ACHN (cell line): Measurements from ENCODE around the gene THOC2.
"Not testable (repeated sequence)": the region's sequence is repeated elsewhere in the genome, so short reads cannot be mapped to it uniquely, and the experiment has no call there.

ENCODE experiments used
- DNase-seq: peaks from one replicate; pipeline ENCODE4 v3.0.0-alpha.2; 2015
- in situ Hi-C: cut with HindIII; loops from 2 replicates; pipeline ENCODE4 v1.10.0; 2017; ENCODE audit warnings: low sequenced_read_pairs, low pct_ligation_motif_present, low pct_unique_long_range_greater_than_20kb

THOC2 gene

DNA sequence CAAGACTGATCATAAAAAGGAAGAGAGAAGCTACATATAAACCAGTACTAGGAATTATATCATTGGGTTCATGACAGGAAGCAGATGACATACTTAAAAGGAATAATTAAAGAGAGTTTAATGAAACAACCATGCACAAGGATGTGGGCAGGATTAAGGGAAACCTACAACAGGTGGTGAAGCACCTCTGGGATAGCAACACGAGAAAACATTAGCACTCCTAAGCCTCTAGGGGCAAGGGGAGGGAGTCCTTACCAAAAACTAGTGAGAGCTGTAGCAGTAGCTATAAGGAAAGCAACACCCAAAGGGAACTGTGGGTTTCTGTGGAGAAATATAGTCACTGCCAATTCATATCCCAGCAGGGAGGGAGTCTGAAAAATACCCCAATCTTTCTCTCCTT lies 7.2 kb upstream of the THOC2 start:
- in situ Hi-C loops = no loop called here
- DNase-seq = no peak

DNA sequence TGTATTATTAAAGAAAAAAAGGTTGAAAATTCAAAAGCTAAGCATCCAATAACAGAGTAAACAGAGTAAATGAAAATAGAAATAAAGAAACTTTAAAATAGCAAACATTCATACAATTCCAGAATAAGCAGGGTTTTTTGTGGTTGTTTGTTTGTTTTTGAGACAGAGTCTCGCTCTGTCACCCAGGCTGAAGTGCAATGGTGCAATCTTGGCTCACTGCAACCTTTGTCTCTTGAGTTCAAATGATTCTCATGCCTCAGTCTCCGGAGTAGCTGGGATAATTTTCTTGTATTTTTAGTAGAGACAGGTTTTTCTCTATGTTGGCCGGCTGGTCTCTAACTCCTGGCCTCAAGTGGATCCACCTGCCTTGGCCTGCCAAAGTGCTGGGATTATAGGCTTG lies 6.6 kb upstream of the THOC2 start:
- in situ Hi-C loops = no loop called here
- DNase-seq = no peak

DNA sequence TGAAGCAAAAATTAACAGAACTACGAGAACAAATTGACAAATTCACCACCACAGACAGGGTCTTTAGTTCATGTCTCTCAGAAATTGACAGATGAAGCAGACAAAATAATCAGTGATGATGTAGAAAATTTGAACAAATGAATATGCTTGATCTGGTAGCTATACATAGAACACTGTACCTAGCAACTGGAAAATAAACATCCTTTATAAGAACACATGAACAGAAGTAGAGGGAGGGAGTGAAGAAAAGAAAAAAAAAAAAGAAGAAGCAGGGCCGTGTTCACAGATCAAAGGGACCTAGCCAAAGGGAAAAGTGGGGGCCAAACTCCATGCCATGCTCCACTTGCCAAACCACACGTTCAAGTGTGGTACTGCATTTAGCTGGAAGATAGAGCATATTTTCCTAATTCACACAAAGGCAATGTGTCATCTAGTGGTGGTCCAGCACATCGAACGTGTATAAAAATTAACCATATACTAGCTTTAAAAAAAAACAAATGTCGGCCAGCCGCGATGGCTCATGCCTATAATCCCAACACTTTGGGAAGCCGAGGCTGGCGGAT lies 5.6 kb upstream of the THOC2 start:
- DNase-seq = peak; percentile 65
- in situ Hi-C loops = no loop called here

GRCh38 chrX:123736333-123736921 lies 3.6 kb upstream of the THOC2 start:
- peak; percentile 1 for DNase-seq
- in situ Hi-C loops = no loop called here

DNA sequence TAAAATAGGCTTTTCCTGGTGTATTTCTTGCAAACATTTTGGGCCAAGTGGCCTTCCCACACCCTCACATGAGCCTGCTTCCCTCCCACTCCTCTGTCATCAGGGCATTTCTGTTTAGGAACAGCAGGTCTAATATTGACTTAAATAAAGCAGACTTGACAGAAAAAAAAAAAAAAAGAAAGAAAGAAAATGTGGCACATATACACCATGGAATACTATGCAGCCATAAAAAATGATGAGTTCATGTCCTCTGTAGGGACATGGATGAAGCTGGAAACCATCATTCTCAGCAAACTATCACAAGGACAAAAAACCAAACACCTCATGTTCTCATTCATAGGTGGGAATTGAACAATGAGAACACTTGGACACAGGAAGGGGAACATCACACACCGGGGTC lies 2.3 kb upstream of the THOC2 start:
- DNase-seq, in situ Hi-C loops: not testable (repeated sequence)

DNA sequence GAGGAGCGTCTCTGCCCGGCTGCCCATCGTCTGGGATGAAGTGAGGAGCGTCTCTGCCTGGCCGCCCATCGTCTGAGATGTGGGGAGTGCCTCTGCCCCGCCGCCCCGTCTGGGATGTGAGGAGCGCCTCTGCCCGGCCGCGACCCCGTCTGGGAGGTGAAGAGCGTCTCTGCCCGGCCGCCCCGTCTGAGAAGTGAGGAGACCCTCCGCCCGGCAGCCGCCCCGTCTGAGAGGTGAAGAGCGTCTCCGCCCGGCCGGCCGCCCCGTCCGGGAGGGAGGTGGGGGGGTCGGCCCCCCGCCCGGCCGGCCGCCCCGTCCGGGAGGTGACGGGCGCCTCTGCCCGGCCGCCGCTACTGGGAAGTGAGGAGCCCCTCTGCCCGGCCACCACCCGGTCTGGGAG lies 1.2 kb upstream of the THOC2 start:
- DNase-seq, in situ Hi-C loops: not testable (repeated sequence)

DNA sequence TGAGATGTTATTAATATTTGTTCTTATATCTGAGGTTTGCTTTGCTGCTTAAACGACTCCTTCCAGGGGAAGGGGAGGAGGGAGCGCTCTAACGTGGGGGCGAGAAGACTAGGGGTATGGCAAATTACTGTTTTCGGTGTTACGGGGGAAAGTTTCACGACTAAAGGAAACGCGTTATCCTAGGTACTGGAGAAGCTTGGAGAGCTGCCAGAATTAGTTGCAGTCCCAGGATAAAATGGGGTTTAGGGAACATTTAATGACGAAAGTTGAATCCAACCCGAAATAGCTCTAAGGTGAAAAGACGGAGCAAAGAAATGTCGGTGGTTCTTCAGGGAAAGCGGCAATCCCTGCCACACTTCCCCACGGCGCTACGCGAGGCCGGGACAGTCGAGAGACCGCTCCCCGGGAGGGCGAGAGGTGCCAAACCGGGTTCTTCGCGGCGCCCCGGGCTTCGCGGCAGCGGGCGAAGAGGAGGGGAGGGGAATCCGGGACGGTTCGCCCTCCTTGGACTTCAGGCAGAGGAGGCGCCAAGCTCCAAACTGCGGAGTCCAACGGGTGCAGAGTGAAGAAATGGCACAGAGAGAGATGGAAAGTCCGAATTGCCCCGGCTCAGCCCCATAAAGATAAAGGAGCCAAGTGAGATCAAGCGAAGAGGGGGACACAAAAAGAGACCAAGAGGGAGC lies 724 bp downstream of the THOC2 start:
- in situ Hi-C loops = no loop called here
- DNase-seq = peak; percentile 8

DNA sequence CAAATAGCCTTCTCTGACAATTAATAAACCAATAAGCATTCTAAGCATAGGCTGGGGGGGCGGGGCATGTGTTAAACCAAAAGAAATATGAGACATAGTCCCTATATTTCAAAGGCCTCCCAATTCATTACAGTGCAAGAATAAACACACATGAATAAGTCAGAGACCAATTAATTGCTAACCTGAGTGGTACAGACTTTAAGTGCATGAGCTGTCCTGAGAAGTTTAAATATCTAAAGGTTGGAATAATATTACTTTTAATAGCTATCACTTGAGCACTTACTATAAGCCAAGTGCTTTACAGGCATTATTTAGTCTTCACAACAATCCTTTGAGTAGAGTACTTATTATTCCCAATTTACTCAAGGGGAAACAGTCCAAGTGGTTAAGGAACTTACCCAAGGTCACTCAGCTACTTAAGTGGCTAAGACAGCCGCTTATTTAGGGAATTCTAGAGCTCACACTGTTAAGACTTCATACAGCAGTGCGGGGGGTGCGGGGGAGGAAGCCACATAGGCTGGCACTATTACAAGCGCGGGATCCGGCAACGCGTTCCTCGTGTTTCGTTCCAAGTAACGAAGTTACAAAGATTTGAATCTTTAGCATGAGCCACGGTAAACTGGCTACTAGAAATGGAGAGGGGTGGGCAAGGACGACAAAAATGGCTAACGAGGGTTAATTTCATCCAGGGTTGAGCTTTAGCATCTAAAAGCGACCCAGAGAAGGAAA lies 1.4 kb downstream of the THOC2 start:
- in situ Hi-C loops = no loop called here
- DNase-seq = peak; percentile 10

DNA sequence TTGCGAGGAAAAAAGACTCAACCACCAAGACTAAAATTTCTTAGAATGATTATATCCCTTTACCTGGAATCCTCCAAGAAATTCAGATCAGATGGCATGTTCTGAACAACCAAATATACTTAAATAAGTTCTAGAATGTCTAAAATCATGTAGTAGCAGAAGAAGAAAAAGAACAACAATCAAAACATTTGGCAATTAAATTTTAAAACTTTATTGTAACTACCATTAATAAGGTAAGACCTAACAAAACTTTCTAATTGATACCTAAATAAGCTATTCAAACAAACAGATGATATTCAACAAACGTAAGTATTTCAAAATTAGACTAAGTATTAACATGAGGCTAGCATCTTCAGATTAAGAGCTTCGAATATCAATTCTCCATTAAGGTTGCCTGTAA lies 4.3 kb downstream of the THOC2 start:
- DNase-seq = no peak
- in situ Hi-C loops = no loop called here

- no peak for DNase-seq
- in situ Hi-C loops = no loop called here
These were observed 4.8 kb downstream of the THOC2 start for GRCh38 chrX:123728016-123728415.

- in situ Hi-C loops, DNase-seq: not testable (repeated sequence)
These were observed 10.7 kb downstream of the THOC2 start for GRCh38 chrX:123722193-123722592.

DNA sequence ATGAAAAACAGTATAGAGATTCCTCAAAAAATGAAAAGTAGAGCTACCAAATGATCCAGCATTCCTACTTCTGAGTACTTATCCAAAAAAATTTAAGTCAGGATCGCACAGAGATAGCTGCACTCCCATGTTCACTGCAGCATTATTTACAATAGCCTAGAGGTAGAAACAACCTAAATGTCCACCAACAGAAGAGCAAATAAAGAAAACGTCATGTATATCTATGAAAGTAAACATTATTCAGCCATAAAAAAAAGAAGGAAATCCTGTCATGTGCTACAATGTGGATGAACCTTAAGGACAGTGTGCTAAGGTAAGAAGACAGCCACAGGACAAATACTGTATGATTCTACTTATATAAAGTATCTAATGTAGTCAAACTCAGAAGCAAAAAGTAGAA lies 12.4 kb downstream of the THOC2 start:
- DNase-seq = no peak
- in situ Hi-C loops = no loop called here

DNA sequence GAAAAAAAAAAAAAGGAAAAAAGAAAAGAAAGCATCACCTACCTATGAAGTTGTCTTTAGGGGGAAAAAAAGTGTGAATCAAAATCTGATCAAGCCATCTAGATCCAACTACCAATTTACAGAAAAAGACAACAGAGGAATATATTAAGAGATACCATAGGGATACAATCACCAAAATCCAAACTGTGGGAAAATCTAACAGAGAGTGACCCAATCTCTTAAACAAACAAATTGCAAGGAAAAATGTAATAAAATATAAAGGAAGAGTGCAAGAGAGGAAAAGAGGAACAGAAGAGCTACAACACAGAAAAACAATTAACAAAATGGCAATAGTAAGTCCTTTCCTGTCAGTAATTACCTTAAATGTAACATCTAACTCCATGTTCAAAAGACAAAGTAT lies 19.0 kb downstream of the THOC2 start:
- no peak for DNase-seq
- in situ Hi-C loops = no loop called here

GRCh38 chrX:123713434-123713833 lies 19.4 kb downstream of the THOC2 start:
- DNase-seq = peak; percentile 15
- in situ Hi-C loops = no loop called here

- in situ Hi-C loops, DNase-seq: not testable (repeated sequence)
These were observed 21.7 kb downstream of the THOC2 start for GRCh38 chrX:123711201-123711600.

GRCh38 chrX:123704781-123705180 lies 28.1 kb downstream of the THOC2 start:
- no peak for DNase-seq
- in situ Hi-C loops = no loop called here

DNA sequence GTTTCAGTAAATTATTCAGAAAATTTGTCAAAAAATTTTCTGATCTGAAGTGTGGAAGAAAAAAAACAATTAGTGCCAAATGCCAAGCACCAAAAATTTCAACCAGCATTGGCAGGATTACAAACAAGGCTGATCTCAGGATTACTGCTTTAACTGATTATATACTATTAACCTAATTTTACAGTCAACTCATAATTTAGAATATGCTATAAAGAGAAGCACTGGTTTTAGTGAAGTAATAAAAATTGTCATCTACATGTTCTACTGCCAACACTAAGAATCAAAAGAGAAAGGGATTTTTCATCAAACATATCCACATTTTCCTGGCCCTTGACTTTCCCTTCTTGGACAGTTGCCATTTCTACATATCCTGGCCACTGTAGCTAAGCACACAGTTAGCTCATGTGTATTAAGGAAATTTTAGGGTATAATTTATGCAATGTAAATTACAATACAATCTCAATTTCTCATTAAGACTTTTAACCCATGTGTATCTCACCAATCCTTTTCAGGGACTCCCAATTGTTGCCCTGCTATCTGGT lies 33.8 kb downstream of the THOC2 start:
- in situ Hi-C loops = no loop called here
- no peak for DNase-seq

GRCh38 chrX:123696334-123696733 lies 36.5 kb downstream of the THOC2 start:
- DNase-seq = no peak
- in situ Hi-C loops = no loop called here

GRCh38 chrX:123695242-123695641 lies 37.6 kb downstream of the THOC2 start:
- no peak for DNase-seq
- in situ Hi-C loops = no loop called here
